ENCODE measurements around the gene MIER1.

MIER1 gene

DNA sequence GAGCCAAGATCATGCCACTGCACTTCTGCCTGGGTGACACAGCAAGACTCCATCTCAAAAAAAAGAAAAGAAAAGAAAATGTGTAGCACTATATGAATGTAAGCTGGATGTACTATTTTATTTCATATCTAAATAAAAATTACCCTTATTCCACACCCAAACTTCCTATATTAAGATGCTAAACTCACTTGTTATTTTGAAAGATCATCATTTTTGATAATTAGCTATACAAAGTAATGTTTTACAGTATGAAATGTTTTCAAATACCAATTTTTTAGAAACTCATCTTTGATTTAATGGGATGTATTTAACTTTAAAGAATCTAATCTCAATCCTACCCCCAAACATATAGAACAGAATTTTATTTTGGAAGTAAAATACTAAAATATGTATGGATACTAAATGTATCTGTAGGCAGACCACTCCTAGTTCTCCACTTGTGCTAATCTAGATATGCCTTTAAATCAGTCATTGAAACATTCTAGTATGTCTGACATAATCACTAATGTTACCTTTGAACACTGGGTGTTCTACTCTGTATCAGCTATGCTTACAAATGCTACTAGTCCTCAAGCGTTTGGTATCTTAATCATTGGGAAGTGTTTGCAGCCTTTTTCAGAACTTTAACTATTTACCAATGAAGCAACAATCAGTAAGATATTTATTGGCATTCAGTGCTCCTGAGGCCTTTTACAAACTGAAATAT is 12.9 kb downstream of the MIER1 start:
- no peak for TF ChIP-seq CTCF (IDR thresholded peaks at IDR 0.05; ENCODE audit: low read depth, low read length)
- no peak for DNase-seq (ENCODE audit: extremely low read depth, low read depth)

- DNase-seq (ENCODE audit: extremely low read depth, low read depth): no peak
- TF ChIP-seq CTCF (IDR thresholded peaks at IDR 0.05; ENCODE audit: low read depth, low read length): no peak
Measured at GRCh38 chr1:66938613-66939012, 13.8 kb downstream of the MIER1 start.

GRCh38 chr1:66940981-66941380 is 16.2 kb downstream of the MIER1 start:
- DNase-seq (ENCODE audit: extremely low read depth, low read depth): no peak
- no peak for TF ChIP-seq CTCF (IDR thresholded peaks at IDR 0.05; ENCODE audit: low read depth, low read length)

DNA sequence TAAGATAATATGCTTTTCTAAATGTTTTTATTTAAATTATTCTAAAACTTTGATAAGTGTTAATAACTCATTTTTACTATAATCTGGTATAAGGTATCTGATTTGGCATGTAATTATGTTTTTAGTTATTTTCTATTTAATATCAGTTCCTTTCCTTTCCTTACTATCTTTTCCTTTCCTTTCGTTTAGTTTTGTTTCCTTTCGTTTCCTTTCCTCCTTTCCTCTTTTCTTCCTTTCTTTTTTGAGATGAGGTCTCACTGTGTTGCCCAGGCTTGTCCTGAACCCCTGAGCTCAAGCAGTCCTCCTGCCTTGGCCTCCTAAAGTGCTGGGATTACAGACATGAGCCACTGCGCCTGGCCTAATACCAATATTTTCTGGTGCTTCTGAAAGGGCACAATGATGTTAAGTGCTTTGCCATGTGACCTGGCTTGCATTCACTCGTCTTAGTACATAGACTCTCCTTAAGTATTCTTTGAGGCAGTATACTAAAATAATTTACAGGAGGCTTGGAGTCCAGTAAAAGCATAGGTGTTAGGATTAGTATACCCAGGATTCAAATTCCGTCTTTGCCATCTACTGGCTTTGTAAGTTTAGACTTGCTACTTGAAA is 18.7 kb downstream of the MIER1 start:
- TF ChIP-seq CTCF (IDR thresholded peaks at IDR 0.05; ENCODE audit: low read depth, low read length): no peak
- no peak for DNase-seq (ENCODE audit: extremely low read depth, low read depth)

- no peak for DNase-seq (ENCODE audit: extremely low read depth, low read depth)
- TF ChIP-seq CTCF (IDR thresholded peaks at IDR 0.05; ENCODE audit: low read depth, low read length): no peak
Measured at GRCh38 chr1:66944330-66945274, 19.8 kb downstream of the MIER1 start.

- TF ChIP-seq CTCF (IDR thresholded peaks at IDR 0.05; ENCODE audit: low read depth, low read length): no peak
- no peak for DNase-seq (ENCODE audit: extremely low read depth, low read depth)
Measured at GRCh38 chr1:66945316-66945715, 20.5 kb downstream of the MIER1 start.

GRCh38 chr1:66947267-66947666 is 22.5 kb downstream of the MIER1 start:
- TF ChIP-seq CTCF (IDR thresholded peaks at IDR 0.05; ENCODE audit: low read depth, low read length): no peak
- no peak for DNase-seq (ENCODE audit: extremely low read depth, low read depth)
